Loucy (cell line): Measurements from ENCODE around the gene NR2C2.
"Not testable (repeated sequence)": the region's sequence is repeated elsewhere in the genome, so short reads cannot be mapped to it uniquely, and the experiment has no call there.

Experiments
- H2AFZ ChIP-seq: fragments of 200-600 bp; sonication (generic); 2 replicates; pipeline ENCODE4 v1.6.0; 2016; ENCODE audit warnings: antibody characterized with exemption, mild to moderate bottlenecking, low read length, moderate library complexity
- H3F3A ChIP-seq: fragments of 200-600 bp; 2 replicates; pipeline ENCODE4 v1.6.0; 2016; ENCODE audit warnings: antibody characterized with exemption, low read depth, mild to moderate bottlenecking
- H3K27me3 ChIP-seq: fragments of 200-600 bp; sonication (generic); 2 replicates; pipeline ENCODE4 v1.6.1; 2014; ENCODE audit warnings: low read length, mild to moderate bottlenecking; ENCODE audit not compliant: insufficient read depth, poor library complexity, severe bottlenecking
- H3K36me3 ChIP-seq: fragments of 200-600 bp; sonication (generic); 2 replicates; pipeline ENCODE4 v1.6.1; 2016; ENCODE audit warnings: low read length; ENCODE audit not compliant: insufficient read depth
- H3K4me1 ChIP-seq: fragments of 200-600 bp; sonication (generic); 2 replicates; pipeline ENCODE4 v1.5.1; 2014; ENCODE audit warnings: low read length, mild to moderate bottlenecking; ENCODE audit not compliant: insufficient read depth, poor library complexity, severe bottlenecking
- H3K4me2 ChIP-seq: fragments of 200-600 bp; sonication (generic); 2 replicates; pipeline ENCODE4 v1.6.0; 2014; ENCODE audit warnings: antibody characterized with exemption, low read length, low read depth, mild to moderate bottlenecking; ENCODE audit not compliant: poor library complexity, severe bottlenecking
- H3K4me3 ChIP-seq: fragments of 200-600 bp; sonication (generic); 2 replicates; pipeline ENCODE4 v1.5.1; 2014; ENCODE audit warnings: low read length, mild to moderate bottlenecking, mixed read lengths; ENCODE audit not compliant: poor library complexity, severe bottlenecking
- H3K79me2 ChIP-seq: fragments of 200-600 bp; sonication (generic); 2 replicates; pipeline ENCODE4 v1.6.1; 2014; ENCODE audit warnings: low read length; ENCODE audit not compliant: insufficient read depth
- H3K9ac ChIP-seq: fragments of 200-600 bp; sonication (generic); 2 replicates; pipeline ENCODE4 v1.6.0; 2014; ENCODE audit warnings: mild to moderate bottlenecking, low read depth, low read length, moderate library complexity; ENCODE audit not compliant: poor library complexity, severe bottlenecking
- H3K9me2 ChIP-seq: fragments of 200-600 bp; sonication (generic); replicated peaks from 2 replicates; pipeline ENCODE4 v1.6.1; 2016; ENCODE audit warnings: low read depth, low read length, mixed read lengths
- H3K9me3 ChIP-seq: fragments of 200-600 bp; sonication (generic); 2 replicates; pipeline ENCODE4 v1.6.1; 2014; ENCODE audit warnings: mild to moderate bottlenecking, antibody characterized with exemption, low read length, low read depth; ENCODE audit not compliant: insufficient read depth
- H4K20me1 ChIP-seq: fragments of 200-600 bp; sonication (generic); 2 replicates; pipeline ENCODE4 v1.6.0; 2014; ENCODE audit warnings: antibody characterized with exemption, low read length, mild to moderate bottlenecking; ENCODE audit not compliant: insufficient read depth, poor library complexity, severe bottlenecking
- CTCF ChIP-seq: fragments of 200-600 bp; sonication (generic); conservative IDR thresholded peaks from 2 replicates; pipeline ENCODE4 v1.5.1; 2014; ENCODE audit warnings: mild to moderate bottlenecking, antibody characterized with exemption, low read length
- EZH2phosphoT487 ChIP-seq: fragments of 200-600 bp; IDR thresholded peaks from 2 replicates; pipeline ENCODE4 v1.6.1; 2018; ENCODE audit warnings: antibody characterized with exemption, mild to moderate bottlenecking, moderate library complexity, borderline replicate concordance

NR2C2 gene

GRCh38 chr3:14900881-14901873 is 46.2 kb upstream of the NR2C2 start:
- no peak overlapping the region for H3K4me2 ChIP-seq

GRCh38 chr3:14902719-14903118 is 44.7 kb upstream of the NR2C2 start:
- Histone ChIP-seq H2AFZ (no peak overlapping the region), H3K4me3 (no peak overlapping the region), H3K27me3 (no peaks in the 10 kb centered on the region), H3K9me2 (no peaks in the 10 kb centered on the region), H3K9me3 (no peaks in the 10 kb centered on the region; the same call in 1 of the 2 replicates), H3K4me2 (no peak overlapping the region), H3K9ac (no peak overlapping the region), H3K4me1 (peaks cover 14% of the 10 kb centered on the region), H3K36me3 (no peaks in the 10 kb centered on the region), H3K79me2 (no peaks in the 10 kb centered on the region), H4K20me1 (no peaks in the 10 kb centered on the region), H3F3A (no peaks in the 10 kb centered on the region)
- TF ChIP-seq EZH2phosphoT487 (no peak), CTCF (no peak)

More at GRCh38 chr3:14900881-14901873, 46.2 kb upstream of the NR2C2 start:
- no peaks in the 10 kb centered on the region; the same call in 1 of the 2 replicates for H3K9me3 ChIP-seq
- peaks cover 9% of the 10 kb centered on the region for H3K4me1 ChIP-seq
- no peaks in the 10 kb centered on the region for H3F3A ChIP-seq
- TF ChIP-seq EZH2phosphoT487 (no peak), CTCF (no peak)
- no peaks in the 10 kb centered on the region for H4K20me1 ChIP-seq
- H2AFZ ChIP-seq = no peak overlapping the region
- no peak overlapping the region for H3K9ac ChIP-seq
- no peaks in the 10 kb centered on the region for H3K9me2 ChIP-seq
- H3K4me3 ChIP-seq = no peak overlapping the region
- no peaks in the 10 kb centered on the region for H3K79me2 ChIP-seq
- no peaks in the 10 kb centered on the region for H3K36me3 ChIP-seq
- no peaks in the 10 kb centered on the region for H3K27me3 ChIP-seq

DNA sequence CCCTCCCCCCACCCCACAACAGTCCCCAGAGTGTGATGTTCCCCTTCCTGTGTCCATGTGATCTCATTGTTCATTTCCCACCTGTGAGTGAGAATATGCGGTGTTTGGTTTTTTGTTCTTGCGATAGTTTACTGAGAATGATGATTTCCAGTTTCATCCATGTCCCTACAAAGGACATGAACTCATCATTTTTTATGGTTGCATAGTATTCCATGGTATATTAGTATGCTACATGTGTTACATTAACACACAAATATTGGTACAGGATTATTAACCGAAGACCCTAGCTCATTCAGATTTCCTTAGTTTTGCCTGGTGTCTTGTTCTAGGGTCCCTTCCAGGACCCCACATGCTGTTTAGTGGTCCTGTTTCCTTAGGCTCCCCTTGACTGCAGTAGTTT is 43.9 kb upstream of the NR2C2 start:
- H3K9me3 ChIP-seq, H4K20me1 ChIP-seq, H3F3A ChIP-seq, H3K4me2 ChIP-seq, H3K9me2 ChIP-seq, H2AFZ ChIP-seq, H3K79me2 ChIP-seq, H3K36me3 ChIP-seq, H3K9ac ChIP-seq, H3K4me3 ChIP-seq, H3K27me3 ChIP-seq: not testable (repeated sequence)
- H3K4me1 ChIP-seq = peaks cover 13% of the 10 kb centered on the region
